Superior temporal gyrus (tissue), 1 donor: Measurements from ENCODE around the gene PELI3.
A peak's percentile ranks its signal among the peaks of the same experiment; 100 is the strongest.

ENCODE experiments used
- DNase-seq: peaks from one replicate; pipeline ENCODE4 v3.0.0-alpha.2; 2016; ENCODE audit errors: extremely low spot score

PELI3 gene

GRCh38 chr11:66475349-66476172, 8.9 kb downstream of the PELI3 start:
- no peak for DNase-seq

GRCh38 chr11:66476173-66476840, 9.6 kb downstream of the PELI3 start:
- DNase-seq: no peak

DNA sequence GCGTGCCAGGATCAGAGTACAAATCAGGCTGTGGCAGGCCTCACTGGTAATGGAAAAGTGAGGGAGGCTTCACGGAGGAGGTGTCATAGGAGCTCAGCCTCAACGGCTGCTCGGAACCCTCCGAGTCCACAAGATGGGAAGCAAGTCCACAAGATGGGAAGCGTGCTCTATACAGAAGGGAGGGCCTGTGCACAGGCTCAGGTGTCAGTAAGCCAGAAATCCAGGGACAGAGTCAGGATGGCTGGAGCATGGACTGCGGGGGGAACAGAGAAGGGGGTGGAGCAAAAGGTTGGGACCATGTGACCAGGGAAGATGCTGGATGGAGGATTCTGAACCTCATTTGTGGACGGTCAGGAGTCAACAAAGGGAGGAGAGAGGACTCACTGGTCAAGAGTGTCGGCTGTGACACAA, 10.1 kb downstream of the PELI3 start:
- no peak for DNase-seq

DNA sequence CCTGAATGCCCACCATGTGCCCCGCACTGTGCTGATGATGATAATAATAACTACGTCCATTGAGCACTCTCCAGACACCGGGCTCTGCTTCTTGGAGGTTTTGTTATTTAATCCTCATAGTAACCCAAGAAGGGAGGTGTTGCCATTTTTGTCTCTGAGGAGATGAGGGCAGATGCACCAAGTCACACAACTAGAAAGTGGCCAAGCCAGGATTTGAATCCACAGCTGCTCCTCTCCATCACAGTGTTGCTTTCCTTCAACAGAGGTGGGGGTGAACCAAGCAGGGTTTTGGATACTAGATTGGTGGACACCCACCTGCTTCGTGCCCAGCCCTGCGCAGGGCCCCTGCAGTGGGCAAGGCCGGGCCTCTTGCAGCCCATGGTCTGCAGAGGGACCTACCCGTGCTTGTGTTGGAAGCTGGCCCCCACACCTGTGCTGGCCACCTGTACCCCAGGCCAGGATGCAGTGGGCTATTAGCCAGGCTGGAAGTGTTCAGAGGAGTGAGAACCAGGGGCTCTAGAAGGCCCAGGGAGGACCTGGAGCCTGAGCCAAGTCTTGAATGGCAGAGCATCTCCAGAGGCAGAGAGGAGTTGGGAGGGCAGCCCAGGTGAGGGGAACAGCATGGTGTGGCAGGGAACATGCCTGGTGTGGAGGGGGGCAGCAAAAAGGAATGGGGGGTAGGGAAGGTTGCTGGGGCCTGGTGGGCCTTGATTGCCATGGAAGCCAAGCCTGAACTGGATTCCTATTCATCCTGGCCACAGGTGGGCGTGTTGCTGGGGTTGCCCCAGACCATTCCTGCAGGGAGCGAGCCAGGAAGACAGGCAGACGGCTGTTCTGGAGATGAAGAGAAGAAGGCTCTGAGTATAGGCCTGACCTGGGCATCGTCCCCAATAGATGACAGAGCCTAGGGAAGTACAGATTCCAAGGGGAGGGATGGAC, 10.8 kb downstream of the PELI3 start:
- no peak for DNase-seq

GRCh38 chr11:66478729-66479393, 12.2 kb downstream of the PELI3 start:
- no peak for DNase-seq

DNA sequence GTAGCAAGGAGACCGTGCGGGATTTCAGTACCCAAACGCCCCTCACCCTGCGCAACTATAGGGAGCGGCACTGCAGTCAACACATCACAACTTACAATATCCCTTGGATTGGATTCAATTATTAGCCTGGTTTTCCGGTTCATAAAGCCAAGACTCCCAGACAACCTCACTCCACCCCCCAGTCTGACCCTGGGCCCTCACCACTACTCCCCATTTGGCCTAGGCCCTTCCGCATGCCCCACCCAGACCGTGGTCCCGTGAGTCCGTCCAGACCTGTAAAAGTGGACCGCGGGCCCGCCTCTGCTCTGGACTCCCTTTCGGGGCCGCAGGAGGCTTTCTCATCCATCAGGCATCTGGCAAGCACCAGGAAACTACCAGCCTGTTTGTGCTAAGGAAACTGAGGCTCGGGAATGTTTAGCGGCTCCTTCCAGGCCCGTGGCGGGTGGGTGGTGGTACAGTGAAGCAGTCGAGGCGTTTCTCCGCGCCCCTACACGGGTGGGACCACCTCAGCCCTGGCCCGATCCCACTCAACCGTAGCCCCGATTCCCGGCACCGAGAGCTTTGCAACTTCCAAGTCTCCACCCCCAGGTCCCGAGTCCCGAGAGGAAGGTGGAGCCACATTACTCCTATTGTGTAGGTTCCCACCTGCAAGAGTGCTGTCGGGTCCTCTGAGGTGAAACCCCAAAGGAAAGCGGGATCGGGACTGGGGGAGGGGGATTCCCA, 12.8 kb downstream of the PELI3 start:
- no peak for DNase-seq

DNA sequence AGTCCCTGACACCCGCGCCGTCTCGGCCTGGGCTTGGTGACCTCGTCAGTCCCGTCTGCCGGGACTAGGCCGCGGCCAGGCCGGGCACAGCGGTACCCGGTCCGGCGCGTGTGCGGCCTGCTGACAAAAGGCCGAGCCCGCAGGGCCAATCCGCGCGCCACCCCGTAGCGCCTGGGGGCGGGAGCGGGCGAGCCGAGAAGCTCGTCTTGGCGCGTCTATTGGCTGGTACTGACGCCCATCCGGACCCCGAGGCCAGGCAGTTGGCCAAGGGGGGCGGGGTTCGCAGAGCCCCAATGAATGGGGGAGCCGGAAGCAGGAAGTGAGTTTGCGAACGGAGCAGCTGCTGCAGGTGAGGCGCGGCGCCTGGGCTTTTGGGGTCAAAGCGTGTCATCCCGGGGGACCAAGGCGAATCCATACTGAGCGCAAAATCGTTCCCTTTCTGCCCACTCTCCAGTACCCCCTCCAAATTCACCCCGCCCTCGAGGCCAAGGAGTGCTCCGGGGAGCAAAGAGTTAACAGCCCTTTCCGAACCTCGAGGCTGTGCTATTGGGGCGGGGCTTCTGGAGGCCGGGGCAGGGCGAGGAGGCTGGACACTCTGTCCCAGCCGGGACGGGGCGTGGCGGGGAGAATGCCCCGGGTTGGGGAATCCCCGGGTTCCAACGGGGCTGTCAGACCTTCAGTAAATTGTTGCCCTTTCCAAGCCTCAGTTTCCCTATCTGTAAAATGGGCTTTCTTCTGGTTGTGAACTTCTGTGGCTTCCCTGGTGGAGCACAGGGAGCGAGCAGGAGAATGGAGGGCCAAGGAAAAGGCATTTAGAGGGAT, 13.6 kb downstream of the PELI3 start, which contains the start of gene DPP3:
Gene DPP3 (plus strand): TSS at position 318 of the 822 bp plus-strand sequence. CDS start 1,767 bp downstream, outside the sequence.
- DNase-seq: peak; percentile 98

DNA sequence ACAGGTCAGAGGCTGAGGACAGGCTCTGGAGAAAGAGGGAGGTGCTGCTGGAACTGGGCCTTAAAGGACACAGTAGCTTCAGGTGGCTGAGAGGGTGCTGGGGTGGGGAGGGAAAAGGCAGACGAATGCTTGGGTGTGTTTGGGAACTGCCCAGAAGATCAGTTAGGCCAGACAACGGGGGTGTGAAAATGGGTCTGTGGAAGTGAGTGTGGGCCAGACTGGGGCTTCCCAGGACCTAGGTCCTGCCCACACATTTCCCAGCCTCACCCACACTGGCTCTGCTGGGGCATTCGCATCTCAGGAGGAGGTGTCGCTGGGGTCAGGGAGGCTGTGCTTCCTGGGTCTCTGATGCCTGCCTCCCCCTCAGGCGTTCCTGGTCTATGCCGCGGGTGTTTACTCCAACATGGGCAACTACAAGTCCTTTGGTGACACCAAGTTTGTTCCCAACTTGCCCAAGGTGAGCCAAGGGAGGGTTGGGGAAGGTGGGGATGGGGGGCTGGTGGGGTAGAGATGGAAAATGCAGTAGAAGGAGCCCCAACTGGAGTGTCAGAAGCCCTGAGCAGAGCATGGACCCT, 18.2 kb downstream of the PELI3 start:
- no peak for DNase-seq

DNA sequence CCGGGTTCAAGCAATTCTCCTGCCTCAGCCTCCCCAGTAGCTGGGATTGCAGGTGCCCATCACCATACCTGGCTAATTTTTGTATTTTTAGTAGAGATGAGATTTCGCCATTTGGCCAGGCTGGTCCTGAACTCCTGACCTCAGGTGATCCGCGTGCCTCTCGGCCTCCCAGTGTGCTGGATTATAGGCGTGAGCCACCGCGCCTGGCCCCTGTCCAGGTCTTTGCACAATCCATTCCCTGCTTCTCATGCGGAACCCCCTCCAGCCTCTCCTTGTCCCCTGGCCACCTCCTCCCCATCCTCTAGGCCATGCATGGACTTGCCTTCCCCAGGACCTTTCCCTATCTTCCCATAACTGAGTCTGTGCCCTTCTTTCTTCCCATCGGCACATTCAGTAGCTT, 22.3 kb downstream of the PELI3 start:
- no peak for DNase-seq

DNA sequence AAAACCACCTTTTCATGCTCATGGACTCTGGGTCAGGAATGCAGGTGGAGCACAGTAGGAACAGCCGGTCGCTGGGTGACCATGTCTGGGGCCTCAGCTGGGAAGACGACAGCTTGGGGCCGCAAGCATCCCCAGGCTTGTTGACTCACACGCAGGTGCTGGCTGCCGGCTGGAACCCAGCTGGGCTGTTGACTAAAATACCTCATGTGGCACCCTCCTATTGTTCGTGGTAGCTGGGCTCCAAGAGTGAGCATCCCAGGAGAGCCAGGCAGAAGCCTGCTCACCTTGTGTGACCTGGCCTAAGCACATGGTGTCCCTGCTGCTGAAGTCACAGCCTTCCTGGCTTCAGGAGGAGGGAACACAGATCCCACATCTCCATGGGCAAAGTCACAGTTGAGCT, 22.9 kb downstream of the PELI3 start:
- DNase-seq: no peak

DNA sequence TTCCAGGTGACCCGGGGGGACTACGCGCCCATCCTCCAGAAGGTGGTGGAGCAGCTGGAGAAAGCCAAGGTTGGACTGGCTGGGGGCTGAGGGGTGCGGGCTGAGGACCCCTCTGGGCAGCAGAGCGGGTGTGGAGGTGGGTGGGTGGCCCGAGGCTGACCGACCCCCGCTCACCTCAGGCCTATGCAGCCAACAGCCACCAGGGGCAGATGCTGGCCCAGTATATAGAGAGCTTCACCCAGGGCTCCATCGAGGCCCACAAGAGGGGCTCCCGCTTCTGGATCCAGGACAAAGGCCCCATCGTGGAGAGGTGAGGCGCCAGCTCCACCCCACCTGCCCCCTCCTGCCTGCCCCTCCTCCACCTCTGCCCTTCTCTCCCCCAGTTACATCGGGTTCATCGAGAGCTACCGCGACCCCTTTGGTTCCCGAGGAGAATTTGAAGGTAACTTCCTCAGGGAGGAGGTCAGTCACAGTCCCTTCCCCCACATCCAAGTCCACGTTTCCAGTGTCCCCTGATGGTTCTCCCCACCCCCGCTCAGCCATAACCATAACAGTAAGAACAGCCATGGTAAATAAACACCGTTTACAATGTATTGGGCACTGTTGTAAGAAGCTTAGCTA, 24.7 kb downstream of the PELI3 start:
- no peak for DNase-seq

GRCh38 chr11:66492161-66492865, 25.6 kb downstream of the PELI3 start:
- DNase-seq: no peak

- no peak for DNase-seq
Observed at GRCh38 chr11:66493130-66493529, 26.4 kb downstream of the PELI3 start.

- DNase-seq: no peak
Observed at GRCh38 chr11:66494458-66494857, 27.8 kb downstream of the PELI3 start.

- no peak for DNase-seq
Observed at GRCh38 chr11:66494935-66495334, 28.2 kb downstream of the PELI3 start.

- DNase-seq: no peak
Observed at GRCh38 chr11:66495401-66495854, 28.7 kb downstream of the PELI3 start.

GRCh38 chr11:66497206-66497605, 30.5 kb downstream of the PELI3 start:
- DNase-seq: no peak

GRCh38 chr11:66498506-66498905, 31.8 kb downstream of the PELI3 start:
- no peak for DNase-seq
